Upper lobe of left lung (tissue), 6 donors: ENCODE results near the gene ITGAD. TPM values are rescaled to one million over a fixed set of nuclear protein-coding genes. Genes with fewer than 3 reads are reported as not detected.

Source experiments
- ATAC-seq, 2 donors: fragments of 200-7000 bp; cut with Tn5 transposase; one replicate each; pipeline ENCODE4 v1.9.1; 2022; ENCODE audit warnings: mild to moderate bottlenecking in 2 of 2, moderate library complexity in 2 of 2; ENCODE audit not compliant: low FRiP score in 2 of 2
- DNase-seq, 2 donors: peaks; one replicate each; pipeline ENCODE4 v3.0.0-alpha.2; 2019 to 2020
- H3K27ac ChIP-seq, 4 donors: fragments of 200-600 bp; sonication (generic); one replicate each; pipeline ENCODE4 v1.5.1; 2016 to 2019
- H3K27me3 ChIP-seq, 4 donors: fragments of 200-600 bp; sonication (generic); one replicate each; pipeline ENCODE4 v1.5.1; 2017 to 2019
- H3K36me3 ChIP-seq, 4 donors: fragments of 200-600 bp; sonication (generic); one replicate each; pipeline ENCODE4 v1.5.1; 2016 to 2019
- H3K4me1 ChIP-seq, 4 donors: fragments of 200-600 bp; sonication (generic); one replicate each; pipeline ENCODE4 v1.5.1; 2018 to 2019
- H3K4me3 ChIP-seq, 4 donors: fragments of 200-600 bp; sonication (generic); one replicate each; pipeline ENCODE4 v1.5.1; 2017 to 2019; ENCODE audit warnings: mild to moderate bottlenecking in 2 of 4, moderate library complexity in 1 of 4
- H3K9me3 ChIP-seq, 4 donors: fragments of 200-600 bp; sonication (generic); one replicate each; pipeline ENCODE4 v1.5.1; 2018 to 2019
- EP300 ChIP-seq, 4 donors: sonication (generic); formaldehyde crosslinking; IDR thresholded peaks; one replicate each; pipeline ENCODE4 v1.5.1; 2017; ENCODE audit warnings: antibody characterized with exemption in 4 of 4, control low read depth in 2 of 4
- POLR2A ChIP-seq, 4 donors: fragments of 450-650 bp; IDR thresholded peaks; one replicate each; pipeline ENCODE4 v1.5.1; 2016 to 2017; ENCODE audit warnings: antibody characterized with exemption in 4 of 4, mild to moderate bottlenecking in 2 of 4
- POLR2AphosphoS5 ChIP-seq, 2 donors: sonication (generic); formaldehyde crosslinking; IDR thresholded peaks; one replicate each; pipeline ENCODE4 v1.5.1; 2017; ENCODE audit warnings: antibody characterized with exemption in 2 of 2
- WGBS, 2 donors: methylation state at CpG; one replicate each; pipeline ENCODE4 v1.1.5; 2017 to 2018; 5-methylcytosine and 5-hydroxymethylcytosine counted together
- total RNA-seq, 6 donors: library from RNA; depleted of rRNA in 4 of 6; stranded (reverse); fragments of >200 nt in 4 of 6; gene quantifications; one replicate each; pipeline versions ENCODE4 v1.1.0 to v1.2.1, GENCODE V29; 2016 to 2021
- TF ChIP-seq, protein P1 (sequence below), 6 experiments: fragments of 450-650 bp in 4 of 6; fragments of 200-600 bp in 2 of 6; sonication (generic) in 2 of 6; IDR thresholded peaks; one replicate each; pipeline ENCODE4 v1.5.1; 2016 to 2019; ENCODE audit warnings: antibody characterized with exemption in 6 of 6
- donor health status: DM: no; HTN: no; CAD: no; lungs with moderate emphysema.
- donor health status: DM: no; HTN: yes; CAD: no; lungs with severe emphysema.

The ITGAD gene
- total RNA-seq, 6 donors from 2014 or later: 0.15 to 0.69 (median 0.52) TPM; not detected in 3

DNA sequence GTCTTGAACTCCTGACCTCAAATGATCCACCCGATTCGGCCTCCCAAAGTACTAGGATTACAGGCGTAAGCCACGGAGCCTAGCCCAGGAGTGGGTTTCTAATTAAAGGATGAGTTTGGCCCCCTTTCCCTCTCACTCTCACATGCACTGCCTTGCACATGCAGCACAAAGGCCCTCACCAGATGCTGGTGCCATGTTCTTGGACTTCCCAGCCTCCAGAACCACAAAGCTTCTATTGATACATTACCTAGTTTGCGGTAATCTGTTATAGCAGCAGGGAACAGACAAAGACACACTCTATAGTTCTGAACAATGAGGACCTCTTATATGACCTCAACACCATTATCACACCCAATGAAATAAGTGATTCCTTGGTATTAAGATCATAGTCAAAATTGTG, 17.9 kb upstream of the ITGAD start:
- peaks cover 0 to 6% (median 2%) of the 10 kb centered on the region in 4 donors for H3K9me3 ChIP-seq
- H3K27ac ChIP-seq: no peak overlapping the region
- H3K4me1 ChIP-seq: no peaks in the 10 kb centered on the region
- DNase-seq: no peak
- H3K4me3 ChIP-seq: no peak overlapping the region
- ATAC-seq: no peak
- TF ChIP-seq, protein P1, sequence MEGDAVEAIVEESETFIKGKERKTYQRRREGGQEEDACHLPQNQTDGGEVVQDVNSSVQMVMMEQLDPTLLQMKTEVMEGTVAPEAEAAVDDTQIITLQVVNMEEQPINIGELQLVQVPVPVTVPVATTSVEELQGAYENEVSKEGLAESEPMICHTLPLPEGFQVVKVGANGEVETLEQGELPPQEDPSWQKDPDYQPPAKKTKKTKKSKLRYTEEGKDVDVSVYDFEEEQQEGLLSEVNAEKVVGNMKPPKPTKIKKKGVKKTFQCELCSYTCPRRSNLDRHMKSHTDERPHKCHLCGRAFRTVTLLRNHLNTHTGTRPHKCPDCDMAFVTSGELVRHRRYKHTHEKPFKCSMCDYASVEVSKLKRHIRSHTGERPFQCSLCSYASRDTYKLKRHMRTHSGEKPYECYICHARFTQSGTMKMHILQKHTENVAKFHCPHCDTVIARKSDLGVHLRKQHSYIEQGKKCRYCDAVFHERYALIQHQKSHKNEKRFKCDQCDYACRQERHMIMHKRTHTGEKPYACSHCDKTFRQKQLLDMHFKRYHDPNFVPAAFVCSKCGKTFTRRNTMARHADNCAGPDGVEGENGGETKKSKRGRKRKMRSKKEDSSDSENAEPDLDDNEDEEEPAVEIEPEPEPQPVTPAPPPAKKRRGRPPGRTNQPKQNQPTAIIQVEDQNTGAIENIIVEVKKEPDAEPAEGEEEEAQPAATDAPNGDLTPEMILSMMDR (IDR thresholded peaks at IDR 0.05): no peak
- TF ChIP-seq POLR2AphosphoS5 (IDR thresholded peaks at IDR 0.05) (no peak), EP300 (IDR thresholded peaks at IDR 0.05) (no peak), POLR2A (IDR thresholded peaks at IDR 0.05) (no peak)
- WGBS, 2 donors: 84 to 92% methylated on average over 2 to 5 of the region's 5 CpGs
- H3K27me3 ChIP-seq: no peaks in the 10 kb centered on the region
- H3K36me3 ChIP-seq: peaks cover 0 to 8% (median 0%) of the 10 kb centered on the region in 4 donors

DNA sequence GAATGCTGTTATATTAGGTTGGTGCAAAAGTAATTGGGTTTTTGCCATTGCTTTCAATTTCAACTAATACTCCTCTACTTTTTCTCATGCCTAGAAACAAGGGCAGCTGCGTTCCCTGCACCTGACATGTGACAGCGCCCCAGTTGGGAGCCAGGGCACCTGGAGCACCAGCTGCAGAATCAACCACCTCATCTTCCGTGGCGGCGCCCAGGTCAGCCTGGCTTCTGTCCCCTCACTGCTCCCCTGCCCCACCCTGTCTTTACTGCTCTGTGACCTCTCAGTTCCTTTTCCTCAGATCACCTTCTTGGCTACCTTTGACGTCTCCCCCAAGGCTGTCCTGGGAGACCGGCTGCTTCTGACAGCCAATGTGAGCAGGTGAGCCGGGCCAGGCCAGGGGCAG, 16.4 kb upstream of the ITGAD start:
- Histone ChIP-seq H3K36me3 (peaks cover 0 to 8% (median 0%) of the 10 kb centered on the region in 4 donors), H3K27me3 (no peaks in the 10 kb centered on the region), H3K4me3 (no peak overlapping the region), H3K27ac (no peak overlapping the region), H3K4me1 (no peaks in the 10 kb centered on the region), H3K9me3 (peaks cover 0 to 6% (median 2%) of the 10 kb centered on the region in 4 donors)
- WGBS, 2 donors: 75 to 83% methylated on average over 8 of the region's 8 CpGs
- ATAC-seq (no peak), DNase-seq (no peak)
- TF ChIP-seq POLR2A (IDR thresholded peaks at IDR 0.05): no peak

DNA sequence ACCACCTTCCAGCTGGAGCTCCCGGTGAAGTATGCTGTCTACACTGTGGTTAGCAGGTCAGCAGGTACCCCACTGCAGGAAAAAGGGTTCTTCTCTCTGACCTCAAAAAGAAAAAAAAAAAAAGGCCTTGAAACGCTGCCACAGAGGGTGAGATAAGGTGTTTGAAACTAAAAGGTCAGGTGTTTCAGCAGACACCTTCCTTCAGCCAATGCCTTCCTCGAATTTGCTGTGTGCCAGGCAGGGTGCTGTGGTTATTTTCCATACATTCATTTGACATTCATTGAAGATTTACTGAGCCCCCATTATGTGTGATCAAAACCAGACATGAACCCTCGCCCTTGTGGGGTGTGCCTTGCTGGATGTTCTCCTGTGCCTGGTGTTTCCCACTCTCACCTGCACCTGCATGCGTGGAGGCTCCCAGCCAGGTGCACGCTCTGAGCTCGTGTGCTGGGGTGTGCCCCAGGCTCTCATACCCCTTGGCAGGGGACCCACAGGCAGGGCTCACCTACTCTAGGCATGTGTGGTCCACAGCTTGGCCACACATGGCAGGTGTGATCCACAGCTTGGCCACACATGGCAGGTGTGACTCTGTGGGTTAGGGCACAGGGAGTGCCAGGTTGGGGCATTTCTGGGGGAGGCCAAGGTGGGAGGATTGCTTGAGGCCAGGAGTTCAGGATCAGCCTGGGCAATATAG, 15.8 kb upstream of the ITGAD start:
- TF ChIP-seq, protein P1 (IDR thresholded peaks at IDR 0.05): no peak
- no peak for TF ChIP-seq EP300 (IDR thresholded peaks at IDR 0.05)
- TF ChIP-seq POLR2AphosphoS5 (IDR thresholded peaks at IDR 0.05): no peak
- WGBS, 2 donors: 68 to 73% methylated on average over 7 of the region's 7 CpGs
- peaks cover 0 to 2% (median 0%) of the 10 kb centered on the region in 4 donors for H3K36me3 ChIP-seq
- no peak overlapping the region for H3K27ac ChIP-seq
- peaks cover 0 to 6% (median 2%) of the 10 kb centered on the region in 4 donors for H3K9me3 ChIP-seq
- H3K4me1 ChIP-seq: no peaks in the 10 kb centered on the region
- no peak for DNase-seq
- ATAC-seq: peak in 1 of 2 donors; percentile 41
- peaks cover 0 to 1% (median 0%) of the 10 kb centered on the region in 4 donors for H3K27me3 ChIP-seq
- no peak overlapping the region for H3K4me3 ChIP-seq

DNA sequence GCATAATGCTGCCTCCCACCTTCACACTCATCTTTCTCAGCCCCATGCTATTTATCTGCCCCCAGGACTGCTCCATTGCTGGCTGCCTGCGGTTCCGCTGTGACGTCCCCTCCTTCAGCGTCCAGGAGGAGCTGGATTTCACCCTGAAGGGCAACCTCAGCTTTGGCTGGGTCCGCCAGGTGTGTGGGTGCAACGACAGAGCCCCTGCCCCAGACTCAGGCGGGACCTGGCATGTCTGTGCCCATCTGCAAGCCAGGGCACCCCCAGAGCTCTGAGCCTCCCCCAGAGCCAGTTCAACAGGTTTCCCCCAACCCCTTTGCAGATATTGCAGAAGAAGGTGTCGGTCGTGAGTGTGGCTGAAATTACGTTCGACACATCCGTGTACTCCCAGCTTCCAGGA, 12.9 kb upstream of the ITGAD start:
- WGBS, 2 donors: 63 to 76% methylated on average over 8 to 12 of the region's 12 CpGs
- no peaks in the 10 kb centered on the region for H3K36me3 ChIP-seq
- peaks cover 0 to 2% (median under 1%) of the 10 kb centered on the region in 4 donors for H3K9me3 ChIP-seq
- H3K27me3 ChIP-seq: peaks cover 0 to 6% (median 0%) of the 10 kb centered on the region in 4 donors
- no peak overlapping the region for H3K4me3 ChIP-seq
- TF ChIP-seq, protein P1 (IDR thresholded peaks at IDR 0.05): no peak
- no peak for TF ChIP-seq EP300 (IDR thresholded peaks at IDR 0.05)
- no peak for TF ChIP-seq POLR2A (IDR thresholded peaks at IDR 0.05)
- TF ChIP-seq POLR2AphosphoS5 (IDR thresholded peaks at IDR 0.05): no peak
- H3K4me1 ChIP-seq: no peaks in the 10 kb centered on the region
- peak in 1 of 2 donors; percentile 25 for ATAC-seq
- H3K27ac ChIP-seq: no peak overlapping the region
- DNase-seq: no peak

DNA sequence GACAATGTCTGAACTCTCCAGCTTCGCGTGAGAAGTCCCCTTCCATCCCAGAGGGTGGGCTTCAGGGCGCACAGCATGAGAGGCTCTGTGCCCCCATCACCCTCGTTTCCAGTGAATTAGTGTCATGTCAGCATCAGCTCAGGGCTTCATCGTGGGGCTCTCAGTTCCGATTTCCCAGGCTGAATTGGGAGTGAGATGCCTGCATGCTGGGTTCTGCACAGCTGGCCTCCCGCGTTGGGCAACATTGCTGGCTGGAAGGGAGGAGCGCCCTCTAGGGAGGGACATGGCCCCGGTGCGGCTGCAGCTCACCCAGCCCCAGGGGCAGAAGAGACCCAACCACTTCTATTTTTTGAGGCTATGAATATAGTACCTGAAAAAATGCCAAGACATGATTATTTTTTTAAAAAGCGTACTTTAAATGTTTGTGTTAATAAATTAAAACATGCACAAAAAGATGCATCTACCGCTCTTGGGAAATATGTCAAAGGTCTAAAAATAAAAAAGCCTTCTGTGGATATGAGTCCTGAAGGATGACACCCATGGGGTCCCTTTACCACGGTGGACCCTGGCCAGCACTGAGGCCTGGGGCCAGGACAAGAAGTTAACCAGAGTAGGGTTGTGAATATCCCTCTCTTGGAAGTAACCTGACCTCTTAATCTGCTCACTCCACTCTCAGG, 10.5 kb upstream of the ITGAD start:
- no peaks in the 10 kb centered on the region for H3K9me3 ChIP-seq
- no peak overlapping the region for H3K4me3 ChIP-seq
- no peaks in the 10 kb centered on the region for H3K36me3 ChIP-seq
- H3K4me1 ChIP-seq: no peaks in the 10 kb centered on the region
- ATAC-seq (peak; percentile 76 to 87), DNase-seq (peak; percentile 76 to 81)
- 23 to 27% methylated on average over 14 of the region's 14 CpGs for WGBS, 2 donors
- no peak overlapping the region for H3K27ac ChIP-seq
- H3K27me3 ChIP-seq: peaks cover 0 to 6% (median 0%) of the 10 kb centered on the region in 4 donors
- no peak for TF ChIP-seq POLR2AphosphoS5 (IDR thresholded peaks at IDR 0.05)
- TF ChIP-seq, protein P1 (IDR thresholded peaks at IDR 0.05): peak; percentile 42 to 60 (median 57)
